Memory B cell (primary cell): ENCODE data around the gene IFT22.
A peak's percentile ranks its signal among the peaks of the same experiment; 100 is the strongest.

ENCODE experiments used
- ATAC-seq: fragments of 150-1000 bp; cut with Tn5 transposase; 2 replicates; pipeline ENCODE4 v1.10.0; 2021; ENCODE audit warnings: low read depth, mild to moderate bottlenecking, moderate library complexity
- DNase-seq, 2 donors: peaks; one replicate each; pipeline ENCODE4 v3.0.0; 2022; ENCODE audit warnings: low spot score in 2 of 2
- H3K27ac Mint-ChIP-seq: one replicate; pipeline ENCODE4 v1.8.0; 2022; ENCODE audit warnings: mild to moderate bottlenecking, moderate library complexity, mixed read lengths
- H3K27me3 Mint-ChIP-seq: one replicate; pipeline ENCODE4 v1.8.0; 2022; ENCODE audit warnings: mixed read lengths
- H3K36me3 Mint-ChIP-seq: one replicate; pipeline ENCODE4 v1.8.0; 2022; ENCODE audit warnings: mild to moderate bottlenecking, mixed read lengths
- H3K4me1 Mint-ChIP-seq: one replicate; pipeline ENCODE4 v1.8.0; 2022; ENCODE audit warnings: mixed read lengths
- H3K4me3 Mint-ChIP-seq: one replicate; pipeline ENCODE4 v1.8.0; 2022; ENCODE audit warnings: mild to moderate bottlenecking, moderate library complexity, mixed read lengths
- H3K9me3 Mint-ChIP-seq: one replicate; pipeline ENCODE4 v1.8.0; 2022; ENCODE audit warnings: mixed read lengths

IFT22 gene

DNA sequence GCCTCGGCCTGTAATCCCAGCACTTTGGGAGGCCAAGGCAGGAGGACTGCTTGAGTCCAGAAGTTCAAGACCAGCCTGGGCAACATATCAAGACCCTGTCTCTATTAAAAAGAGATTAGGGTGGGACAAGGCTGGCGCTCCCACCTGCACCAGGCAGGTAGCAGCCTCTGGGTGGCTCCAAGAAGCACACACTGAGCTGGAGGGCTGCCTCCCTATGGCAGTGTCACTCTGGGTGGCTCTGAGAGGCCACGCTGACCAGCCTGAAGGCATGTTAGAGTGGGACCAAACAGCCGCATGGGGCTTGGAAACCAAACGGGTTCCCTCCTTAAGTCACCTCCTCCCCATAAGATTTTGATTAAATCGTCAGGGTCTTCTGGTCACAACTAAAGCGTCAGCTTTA, 21.3 kb upstream of the IFT22 start:
- Mint-ChIP-seq H3K4me3 (no peak overlapping the region), H3K4me1 (peaks cover 3% of the 10 kb centered on the region), H3K27me3 (peaks cover 12% of the 10 kb centered on the region), H3K27ac (no peak overlapping the region), H3K36me3 (no peaks in the 10 kb centered on the region), H3K9me3 (no peaks in the 10 kb centered on the region)
- no peak for ATAC-seq
- no peak for DNase-seq

DNA sequence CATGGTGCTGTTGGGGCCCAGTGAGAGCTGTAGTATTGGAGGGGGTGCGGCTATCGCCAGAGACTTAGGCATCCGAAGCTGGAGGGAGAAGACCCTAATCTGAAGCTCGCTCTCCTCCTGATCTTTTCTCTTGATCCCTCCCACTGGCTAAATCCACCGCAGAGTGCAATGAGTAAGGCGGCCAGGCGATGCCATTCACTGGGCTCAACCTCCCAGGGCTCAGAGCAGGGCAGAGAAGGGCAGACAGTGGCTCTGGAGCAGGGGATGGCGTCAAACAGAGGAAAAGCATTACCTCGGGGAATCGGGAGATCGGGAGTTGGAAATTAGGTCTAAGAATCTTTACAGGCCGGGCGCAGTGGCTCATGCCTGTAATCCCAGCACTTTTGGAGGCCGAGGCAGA, 18.8 kb upstream of the IFT22 start:
- peaks cover 3% of the 10 kb centered on the region for H3K4me1 Mint-ChIP-seq
- DNase-seq (no peak), ATAC-seq (no peak)
- H3K27ac Mint-ChIP-seq: no peak overlapping the region
- H3K27me3 Mint-ChIP-seq: peaks cover 10% of the 10 kb centered on the region
- H3K36me3 Mint-ChIP-seq: no peaks in the 10 kb centered on the region
- no peaks in the 10 kb centered on the region for H3K9me3 Mint-ChIP-seq
- H3K4me3 Mint-ChIP-seq: no peak overlapping the region

DNA sequence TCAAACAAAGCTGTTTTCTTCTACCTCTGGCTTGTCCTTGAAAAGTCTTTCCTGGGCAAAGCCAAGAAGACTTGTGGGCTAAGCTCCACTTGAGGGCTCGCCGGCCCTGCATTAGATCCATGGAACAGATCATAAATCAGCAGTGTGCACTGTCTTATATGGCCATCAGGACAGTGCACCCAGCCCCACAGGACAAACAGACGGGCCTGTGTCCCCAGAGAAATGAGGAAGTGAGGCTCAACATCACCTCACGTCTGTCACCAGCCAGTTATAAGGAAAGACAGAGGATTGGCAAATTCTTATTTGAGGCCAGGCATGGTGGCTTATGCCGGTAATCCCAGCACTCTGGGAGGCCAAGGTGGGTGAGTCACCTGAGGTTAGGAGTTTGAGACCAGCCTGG, 12.3 kb upstream of the IFT22 start:
- H3K4me1 Mint-ChIP-seq: peaks cover 2% of the 10 kb centered on the region
- peaks cover 7% of the 10 kb centered on the region for H3K27me3 Mint-ChIP-seq
- H3K36me3 Mint-ChIP-seq: no peaks in the 10 kb centered on the region
- DNase-seq (no peak), ATAC-seq (no peak)
- H3K27ac Mint-ChIP-seq: no peak overlapping the region
- H3K4me3 Mint-ChIP-seq: no peak overlapping the region
- H3K9me3 Mint-ChIP-seq: no peaks in the 10 kb centered on the region

DNA sequence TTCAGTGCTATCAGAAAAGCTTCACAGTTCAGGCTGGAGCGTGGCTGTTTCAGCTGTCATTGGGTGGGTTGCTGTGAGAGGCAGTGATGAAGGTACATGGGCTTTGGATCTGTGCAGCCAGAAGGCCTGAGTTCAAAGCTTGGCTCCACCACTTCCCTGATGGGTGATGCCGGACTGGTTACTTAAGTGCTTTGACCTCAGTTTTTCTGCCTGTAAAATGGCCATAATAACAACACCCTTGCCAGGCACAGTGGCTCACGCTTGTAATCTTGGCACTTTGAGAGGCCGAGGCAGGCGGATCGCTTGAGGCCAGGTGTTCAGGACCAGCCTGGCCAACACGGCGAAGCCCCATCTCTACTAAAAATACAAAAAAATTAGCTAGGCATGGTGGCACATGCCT, 10.4 kb upstream of the IFT22 start:
- DNase-seq: no peak
- no peak for ATAC-seq
- H3K9me3 Mint-ChIP-seq: no peaks in the 10 kb centered on the region
- H3K4me1 Mint-ChIP-seq: peaks cover 2% of the 10 kb centered on the region
- peaks cover 7% of the 10 kb centered on the region for H3K27me3 Mint-ChIP-seq
- H3K36me3 Mint-ChIP-seq: no peaks in the 10 kb centered on the region
- no peak overlapping the region for H3K27ac Mint-ChIP-seq
- H3K4me3 Mint-ChIP-seq: no peak overlapping the region

DNA sequence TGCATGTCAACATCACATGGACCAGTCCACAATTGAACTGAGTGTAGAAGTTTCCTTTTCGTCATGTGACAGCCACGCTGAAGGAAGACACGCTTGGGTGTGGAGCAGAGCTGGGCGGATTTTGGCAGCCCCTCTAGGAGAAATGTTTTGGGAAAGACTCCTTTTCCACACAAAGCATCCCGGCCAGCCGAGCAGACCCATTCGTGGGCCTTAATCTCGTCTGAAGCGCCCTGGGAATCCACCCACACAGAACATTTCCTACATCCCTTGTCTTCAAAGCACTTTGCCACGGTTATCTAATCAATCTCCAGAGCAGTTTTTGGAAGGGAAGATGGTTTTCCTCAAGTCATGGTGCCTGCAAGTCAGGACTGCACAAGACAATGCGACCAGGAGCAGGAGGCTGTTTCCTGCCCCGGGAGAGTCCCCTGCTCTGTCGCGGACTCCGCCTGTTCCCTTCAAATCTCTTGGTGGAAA, 8.4 kb upstream of the IFT22 start:
- no peak overlapping the region for H3K4me3 Mint-ChIP-seq
- no peak overlapping the region for H3K27ac Mint-ChIP-seq
- H3K4me1 Mint-ChIP-seq: peaks cover 2% of the 10 kb centered on the region
- peaks cover 5% of the 10 kb centered on the region for H3K27me3 Mint-ChIP-seq
- no peaks in the 10 kb centered on the region for H3K9me3 Mint-ChIP-seq
- DNase-seq: no peak
- H3K36me3 Mint-ChIP-seq: no peaks in the 10 kb centered on the region
- no peak for ATAC-seq

DNA sequence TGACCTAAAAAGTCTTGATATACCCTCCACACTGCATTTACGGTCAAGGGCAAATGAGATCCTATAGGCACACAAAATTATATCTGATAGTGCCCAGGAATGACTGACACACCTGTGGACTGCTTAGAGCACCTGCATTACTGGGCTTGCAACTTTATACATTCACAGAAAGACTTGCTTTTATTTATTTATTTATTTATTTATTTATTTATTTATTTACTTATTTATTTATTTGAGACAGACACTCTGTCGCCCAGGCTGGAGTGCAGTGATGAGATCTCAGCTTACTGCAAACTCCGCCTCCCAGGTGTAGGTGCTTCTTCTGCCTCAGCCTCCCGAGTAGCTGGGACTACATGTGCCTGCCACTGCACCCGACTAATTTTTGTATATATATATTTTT, 6.5 kb upstream of the IFT22 start:
- H3K27ac Mint-ChIP-seq: no peak overlapping the region
- ATAC-seq (no peak), DNase-seq (no peak)
- no peak overlapping the region for H3K4me3 Mint-ChIP-seq
- peaks cover 3% of the 10 kb centered on the region for H3K27me3 Mint-ChIP-seq
- no peaks in the 10 kb centered on the region for H3K4me1 Mint-ChIP-seq
- H3K9me3 Mint-ChIP-seq: no peaks in the 10 kb centered on the region
- no peaks in the 10 kb centered on the region for H3K36me3 Mint-ChIP-seq

DNA sequence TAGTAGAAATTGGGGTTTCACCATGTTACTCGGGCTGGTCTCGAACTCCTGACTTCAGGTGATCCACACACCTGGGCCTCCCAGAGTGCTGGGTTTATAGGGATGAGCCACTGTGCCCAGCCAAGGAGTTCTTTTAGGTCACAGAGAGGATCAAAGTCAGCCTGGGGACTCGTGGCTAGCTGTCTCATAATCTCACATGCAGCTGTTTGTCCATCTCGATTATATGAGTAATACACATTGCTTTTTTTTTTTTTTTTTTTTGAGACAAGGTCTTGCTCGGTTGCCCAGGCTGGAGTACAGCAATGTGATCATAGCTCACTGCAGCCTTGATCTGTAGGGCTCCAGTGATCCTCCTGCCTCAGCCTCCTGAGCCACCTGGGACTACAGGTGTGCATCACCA, 2.2 kb downstream of the IFT22 start:
- H3K9me3 Mint-ChIP-seq: no peaks in the 10 kb centered on the region
- no peaks in the 10 kb centered on the region for H3K27me3 Mint-ChIP-seq
- DNase-seq (no peak), ATAC-seq (no peak)
- no peak overlapping the region for H3K27ac Mint-ChIP-seq
- no peak overlapping the region for H3K4me3 Mint-ChIP-seq
- H3K36me3 Mint-ChIP-seq: peaks cover 2% of the 10 kb centered on the region
- H3K4me1 Mint-ChIP-seq: peaks cover 5% of the 10 kb centered on the region

DNA sequence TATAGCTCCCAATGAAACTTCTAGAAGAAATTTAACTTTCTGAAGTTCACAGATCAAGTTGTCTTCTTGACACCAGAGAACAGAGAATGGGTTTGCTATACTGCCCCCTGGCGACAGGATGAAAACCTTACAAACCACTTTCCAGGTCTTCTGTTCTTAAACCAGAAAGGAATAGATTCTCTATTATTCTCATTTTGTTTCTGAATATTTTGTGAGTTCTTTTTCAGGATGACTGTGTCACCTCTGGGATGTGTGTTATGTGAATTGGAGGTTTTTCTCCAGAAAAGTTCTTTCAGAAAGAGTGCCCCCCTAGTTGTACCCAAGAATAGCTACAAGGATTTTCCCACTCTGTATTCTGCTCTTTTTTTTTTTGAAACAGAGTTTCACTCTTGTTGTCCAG, 6.3 kb downstream of the IFT22 start:
- DNase-seq (peak; percentile 27 to 29), ATAC-seq (no peak)
- H3K4me3 Mint-ChIP-seq: no peak overlapping the region
- no peaks in the 10 kb centered on the region for H3K27me3 Mint-ChIP-seq
- peaks cover 2% of the 10 kb centered on the region for H3K36me3 Mint-ChIP-seq
- no peak overlapping the region for H3K27ac Mint-ChIP-seq
- H3K9me3 Mint-ChIP-seq: peaks cover 3% of the 10 kb centered on the region
- H3K4me1 Mint-ChIP-seq: no peaks in the 10 kb centered on the region

DNA sequence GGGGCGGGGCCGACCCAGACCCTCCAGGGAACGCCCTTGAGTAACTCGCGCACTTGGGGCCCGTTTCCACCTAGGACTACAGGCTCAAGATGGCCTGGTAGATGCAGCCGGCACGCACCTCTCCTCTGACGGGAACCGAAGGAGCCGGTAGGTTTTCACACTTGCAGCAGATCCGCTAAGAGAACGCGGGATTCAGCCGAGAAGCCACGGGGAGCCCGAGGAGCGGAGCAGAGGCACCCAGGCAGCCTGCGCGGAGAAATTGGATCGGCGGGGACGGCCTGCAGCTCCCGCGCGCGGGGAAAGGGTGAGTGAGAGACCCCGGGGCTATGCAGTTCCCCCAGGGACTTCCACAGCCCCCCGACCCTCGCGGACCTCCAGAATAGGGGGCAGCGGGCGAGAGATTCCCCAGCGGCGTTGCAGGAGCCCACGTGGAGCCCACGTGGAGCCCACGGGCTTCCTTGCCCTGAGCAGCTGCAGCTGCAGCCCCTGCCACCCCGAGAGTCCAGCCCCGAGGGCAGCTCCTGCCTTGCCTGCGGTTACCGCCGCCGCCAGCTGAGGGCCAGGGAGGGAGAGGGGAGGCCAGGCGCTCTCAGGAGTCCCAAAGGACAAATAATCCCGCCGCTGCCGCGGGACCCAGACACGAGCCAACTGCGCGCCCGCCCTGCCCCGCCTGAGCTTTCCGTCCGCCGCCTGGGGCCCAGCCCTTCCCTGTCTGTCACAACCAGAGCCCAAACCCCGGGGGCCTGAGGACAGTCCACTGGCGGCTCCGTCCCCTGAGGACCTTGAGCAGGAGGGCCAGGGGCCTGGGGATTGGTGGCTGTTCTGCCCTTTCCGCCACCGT, 13.1 kb downstream of the IFT22 start:
- H3K27ac Mint-ChIP-seq: no peak overlapping the region
- H3K27me3 Mint-ChIP-seq: peaks cover 12% of the 10 kb centered on the region
- peaks cover 11% of the 10 kb centered on the region for H3K9me3 Mint-ChIP-seq
- peak; percentile 56 for ATAC-seq
- DNase-seq: peak in 1 of 2 donors; percentile 30
- H3K4me3 Mint-ChIP-seq: peak overlapping the region; percentile 88
- H3K4me1 Mint-ChIP-seq: peaks cover 3% of the 10 kb centered on the region
- no peaks in the 10 kb centered on the region for H3K36me3 Mint-ChIP-seq

DNA sequence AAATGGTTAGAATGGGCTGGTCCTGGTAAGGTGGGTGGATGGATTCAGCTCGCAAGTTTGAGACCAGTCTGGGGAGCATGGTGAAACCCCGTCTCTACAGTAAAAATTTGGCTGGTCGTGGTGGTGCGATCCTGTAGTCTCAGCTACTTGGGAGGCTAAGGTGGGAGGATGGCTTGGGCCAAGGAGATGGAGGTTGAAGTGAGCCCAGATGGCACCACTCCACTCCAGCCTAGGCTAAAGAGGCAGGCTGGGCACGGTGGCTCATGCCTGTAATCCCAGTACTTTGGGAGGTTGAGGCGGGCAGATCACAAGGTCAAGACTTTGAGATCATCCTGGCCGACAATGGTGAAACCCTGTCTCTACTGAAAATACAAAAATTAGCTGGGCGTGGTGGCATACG, 15.3 kb downstream of the IFT22 start:
- Mint-ChIP-seq H3K27ac (no peak overlapping the region), H3K27me3 (peaks cover 14% of the 10 kb centered on the region), H3K36me3 (no peaks in the 10 kb centered on the region), H3K9me3 (peaks cover 11% of the 10 kb centered on the region), H3K4me1 (peaks cover 3% of the 10 kb centered on the region), H3K4me3 (no peak overlapping the region)
- DNase-seq (no peak), ATAC-seq (no peak)

DNA sequence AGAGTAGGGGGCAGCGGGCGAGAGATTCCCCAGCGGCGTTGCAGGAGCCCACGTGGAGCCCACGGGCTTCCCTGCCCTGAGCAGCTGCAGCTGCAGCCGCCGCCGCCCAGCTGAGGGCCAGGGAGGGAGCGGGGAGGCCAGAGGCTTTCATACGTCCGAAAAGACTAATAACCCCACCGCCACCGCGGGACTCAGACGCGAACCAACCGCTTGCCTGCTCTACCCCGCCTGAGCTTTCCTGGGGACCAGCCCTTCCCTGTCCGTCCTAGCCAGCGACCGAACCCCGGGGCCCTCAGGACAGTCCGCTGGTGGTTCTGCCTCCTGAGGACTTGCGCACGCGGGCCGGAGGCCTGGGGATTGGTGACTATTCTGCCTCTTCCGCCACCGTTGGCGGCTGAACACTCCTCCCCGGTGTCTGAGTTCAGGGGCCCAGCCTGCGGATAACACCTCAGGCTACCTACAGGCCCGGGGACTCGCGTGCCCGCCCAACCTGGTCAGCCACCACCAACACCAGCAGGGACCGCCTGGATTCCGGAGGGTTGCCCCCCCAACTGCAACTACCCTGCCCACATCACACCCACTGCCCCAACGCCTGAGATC, 18.4 kb downstream of the IFT22 start:
- Mint-ChIP-seq H3K4me1 (peaks cover 2% of the 10 kb centered on the region), H3K36me3 (peaks cover 6% of the 10 kb centered on the region), H3K27ac (no peak overlapping the region), H3K9me3 (peaks cover 13% of the 10 kb centered on the region), H3K4me3 (no peak overlapping the region), H3K27me3 (peaks cover 27% of the 10 kb centered on the region)
- DNase-seq (no peak), ATAC-seq (no peak)

DNA sequence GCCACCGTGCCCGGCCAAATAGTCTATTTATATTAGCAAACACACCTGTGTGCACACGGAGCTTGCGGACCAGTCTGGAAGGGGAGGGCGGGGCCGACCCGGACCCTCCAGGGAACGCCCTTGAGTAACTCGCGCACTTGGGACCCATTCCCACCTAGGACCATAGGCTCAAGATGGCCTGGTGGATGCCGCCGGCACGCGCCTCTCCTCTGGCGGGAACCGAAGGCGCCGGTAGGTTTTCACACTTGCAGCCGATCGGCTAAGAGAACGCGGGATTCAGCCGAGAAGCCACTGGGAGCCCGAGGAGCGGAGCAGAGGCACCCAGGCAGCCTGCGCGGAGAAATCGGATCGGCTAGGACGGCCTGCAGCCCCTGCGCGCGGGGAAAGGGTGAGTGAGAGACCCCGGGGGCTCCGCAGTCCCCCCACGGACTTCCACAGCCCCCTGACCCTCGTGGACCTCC, 18.9 kb downstream of the IFT22 start:
- Mint-ChIP-seq H3K4me1 (no peaks in the 10 kb centered on the region), H3K36me3 (peaks cover 8% of the 10 kb centered on the region), H3K27ac (no peak overlapping the region)

DNA sequence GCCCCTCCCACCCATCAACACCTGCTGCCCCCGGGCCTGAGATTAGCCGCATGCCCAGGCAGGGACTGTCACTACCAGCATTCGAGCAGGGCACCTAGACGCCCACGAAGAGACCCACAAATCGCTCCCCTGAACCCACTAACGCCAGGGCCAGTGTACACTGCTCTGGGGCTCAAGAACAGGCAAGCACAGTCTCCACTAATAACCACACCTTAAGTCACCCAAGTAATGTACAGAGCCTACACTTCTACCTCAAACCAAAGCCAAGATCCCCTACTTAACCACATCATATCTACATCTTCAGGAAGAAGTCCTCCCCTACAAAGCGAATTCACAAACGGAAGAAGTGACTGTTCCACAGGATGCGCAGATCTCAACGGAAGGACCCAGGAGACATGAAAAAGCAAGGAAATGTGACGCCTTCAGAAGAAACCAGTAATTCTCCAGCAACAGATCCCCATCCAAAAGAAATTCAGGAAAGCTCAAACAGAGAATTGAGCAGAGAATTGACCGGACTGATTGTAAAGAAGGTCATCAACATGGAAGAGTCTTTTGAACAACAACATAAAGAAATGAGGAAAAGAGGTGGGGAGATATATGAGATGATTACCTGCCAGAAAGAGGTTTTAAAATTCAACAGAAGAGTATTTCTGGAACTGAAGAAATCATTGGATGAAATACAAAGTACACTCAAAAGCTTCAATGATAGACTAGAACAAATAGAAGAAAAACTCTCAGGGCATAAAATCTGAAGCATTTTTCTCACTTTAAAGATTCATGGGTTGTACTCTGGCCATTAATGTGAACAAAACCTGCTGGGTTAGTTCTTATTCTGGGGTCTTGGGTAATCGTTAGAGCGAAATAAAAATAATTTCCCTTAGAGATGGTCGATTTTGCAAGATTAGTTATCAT, 20.9 kb downstream of the IFT22 start:
- Mint-ChIP-seq H3K9me3 (peaks cover 13% of the 10 kb centered on the region), H3K4me3 (no peak overlapping the region), H3K36me3 (peaks cover 8% of the 10 kb centered on the region), H3K27me3 (peaks cover 29% of the 10 kb centered on the region), H3K4me1 (no peaks in the 10 kb centered on the region), H3K27ac (no peak overlapping the region)
- ATAC-seq: no peak
- no peak for DNase-seq

More for the DNA sequence above, 18.9 kb downstream of the IFT22 start:
- Mint-ChIP-seq H3K27me3 (peaks cover 30% of the 10 kb centered on the region), H3K9me3 (peaks cover 13% of the 10 kb centered on the region), H3K4me3 (no peak overlapping the region)
- ATAC-seq (no peak), DNase-seq (no peak)
